GM08714 (cell line): ENCODE data around the gene ZNF397.
"Not testable (repeated sequence)": the region's sequence is repeated elsewhere in the genome, so short reads cannot be mapped to it uniquely, and the experiment has no call there.

Source experiments
- H3K4me3 ChIP-seq: fragments of 200-500 bp; sonication (Bioruptor generic); 2 replicates; pipeline ENCODE4 v1.5.1; 2014; ENCODE audit warnings: mild to moderate bottlenecking, low read length, inconsistent platforms
- ZNF274 ChIP-seq: IDR thresholded peaks from 2 replicates; pipeline ENCODE4 v1.6.1; 2012; ENCODE audit warnings: mild to moderate bottlenecking, low read depth, low read length

ZNF397 gene

DNA sequence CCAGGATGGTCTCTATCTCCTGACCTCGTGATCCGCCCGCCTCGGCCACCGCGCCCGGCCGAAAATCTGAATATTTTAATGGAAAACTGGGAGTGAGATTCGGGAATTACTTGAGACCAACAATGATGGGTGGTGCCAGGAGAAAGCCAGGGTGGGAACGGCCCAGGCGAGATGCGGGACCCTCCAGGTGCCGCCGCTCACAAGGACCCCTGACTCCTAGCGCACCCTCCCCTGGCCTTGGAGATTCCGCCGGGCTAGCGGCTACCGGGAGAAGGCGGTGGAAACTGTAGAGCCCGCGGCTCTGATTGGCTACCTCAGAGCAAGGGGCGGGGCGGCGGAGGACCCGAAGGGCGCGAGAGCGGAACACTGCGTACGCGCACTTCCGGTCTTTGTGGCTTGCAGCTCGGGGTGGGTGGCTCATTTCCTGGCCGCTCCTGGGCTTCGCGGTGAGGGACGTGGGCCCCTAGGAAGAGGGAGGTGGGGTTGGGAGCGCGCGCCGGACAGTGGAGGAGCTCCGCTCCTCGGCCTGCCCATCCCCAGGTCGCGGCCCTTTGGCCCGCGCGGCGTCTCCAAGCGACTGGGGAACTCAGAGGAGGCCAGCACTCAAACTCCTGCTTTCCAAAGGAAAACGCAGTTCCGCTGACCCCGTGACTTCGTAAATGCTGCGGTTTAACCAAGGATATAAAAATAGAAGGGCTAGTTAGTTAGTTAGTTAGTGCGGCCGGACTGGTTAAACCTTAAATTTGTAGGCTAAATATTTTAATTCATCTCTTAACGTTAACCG, at the start of gene ZNF397:
ZNF397 (plus strand) TSS at position 371 of the 784 bp plus-strand sequence. CDS start 1,437 bp downstream, outside the sequence.
- peak within 1 kb of the TSS; percentile 85 for H3K4me3 ChIP-seq
- TF ChIP-seq ZNF274: no peak

DNA sequence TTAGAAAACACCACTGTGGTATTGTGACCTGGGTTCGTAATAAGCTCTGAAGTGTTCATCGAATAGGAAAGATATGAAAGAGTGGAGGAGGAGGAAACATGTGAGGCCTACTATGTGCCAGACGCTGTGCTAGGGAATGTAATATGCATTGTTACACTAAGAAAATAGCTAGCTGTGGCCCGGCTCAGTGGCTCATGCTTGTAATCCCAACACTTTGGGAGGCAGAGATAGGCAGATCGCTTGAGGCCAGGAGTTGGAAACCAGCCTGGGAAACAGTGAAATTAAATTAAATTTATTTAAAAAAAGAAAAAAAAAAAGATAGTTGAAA, 49.2 kb upstream of the ZNF397 start:
- TF ChIP-seq ZNF274: no peak
- H3K4me3 ChIP-seq: no peak overlapping the region

DNA sequence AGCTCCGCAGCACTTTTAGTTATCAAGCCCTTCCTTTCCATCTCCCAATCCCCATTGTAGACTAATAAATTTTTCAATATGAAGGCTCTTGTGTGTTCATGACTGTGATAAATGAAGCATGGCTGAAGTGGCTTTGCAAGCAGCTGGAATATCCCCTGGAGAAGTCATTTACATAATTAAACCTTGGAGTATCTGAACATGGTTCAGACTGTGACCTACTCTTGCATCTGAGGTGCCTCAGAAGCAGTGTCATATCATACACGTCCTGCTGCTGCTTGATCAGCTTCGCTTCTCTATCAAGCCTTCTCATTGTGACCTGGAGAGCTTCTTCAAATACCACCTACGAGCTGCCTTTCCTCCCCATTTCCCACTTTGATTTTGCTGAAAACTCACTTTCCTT, 48.4 kb upstream of the ZNF397 start:
- TF ChIP-seq ZNF274: no peak
- H3K4me3 ChIP-seq: no peak overlapping the region

DNA sequence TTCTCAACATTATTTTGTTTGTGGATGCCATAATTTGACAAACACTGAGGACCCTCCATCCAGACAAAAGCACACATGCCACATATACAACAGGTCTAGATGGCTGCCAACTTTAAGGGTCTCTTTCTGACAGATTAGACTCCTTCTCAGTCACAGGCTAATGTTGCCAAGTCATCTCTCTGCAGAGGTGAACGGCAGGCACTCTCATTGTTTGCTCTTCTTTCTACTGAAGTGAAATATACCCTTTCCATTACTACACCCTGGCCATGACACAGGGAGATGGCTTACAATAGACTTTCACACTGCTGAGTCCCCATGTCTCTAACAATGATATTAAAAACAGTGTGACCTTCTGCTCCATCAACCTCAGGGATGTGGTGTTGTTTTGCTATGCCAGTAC, 47.5 kb upstream of the ZNF397 start:
- no peak for TF ChIP-seq ZNF274
- H3K4me3 ChIP-seq: no peak overlapping the region

DNA sequence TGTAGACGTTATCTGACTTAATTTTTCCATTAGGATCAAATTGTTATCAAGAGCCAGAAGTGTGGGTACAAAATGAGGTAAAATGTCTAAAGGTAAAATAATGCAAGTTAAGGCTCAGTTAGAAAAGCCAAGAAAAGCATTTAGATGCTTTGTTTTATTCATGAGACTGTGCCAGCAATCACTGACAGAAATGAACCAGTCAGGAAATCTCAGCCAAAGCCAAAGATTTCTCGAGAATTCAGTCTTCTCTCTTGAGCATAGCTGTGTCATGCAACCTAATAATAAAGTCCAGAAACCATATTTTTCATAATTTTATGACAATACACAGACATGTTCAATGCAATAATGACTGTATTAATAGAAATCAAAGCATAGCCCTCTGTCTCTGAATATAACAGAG, 43.5 kb upstream of the ZNF397 start:
- no peak overlapping the region for H3K4me3 ChIP-seq
- TF ChIP-seq ZNF274: no peak

DNA sequence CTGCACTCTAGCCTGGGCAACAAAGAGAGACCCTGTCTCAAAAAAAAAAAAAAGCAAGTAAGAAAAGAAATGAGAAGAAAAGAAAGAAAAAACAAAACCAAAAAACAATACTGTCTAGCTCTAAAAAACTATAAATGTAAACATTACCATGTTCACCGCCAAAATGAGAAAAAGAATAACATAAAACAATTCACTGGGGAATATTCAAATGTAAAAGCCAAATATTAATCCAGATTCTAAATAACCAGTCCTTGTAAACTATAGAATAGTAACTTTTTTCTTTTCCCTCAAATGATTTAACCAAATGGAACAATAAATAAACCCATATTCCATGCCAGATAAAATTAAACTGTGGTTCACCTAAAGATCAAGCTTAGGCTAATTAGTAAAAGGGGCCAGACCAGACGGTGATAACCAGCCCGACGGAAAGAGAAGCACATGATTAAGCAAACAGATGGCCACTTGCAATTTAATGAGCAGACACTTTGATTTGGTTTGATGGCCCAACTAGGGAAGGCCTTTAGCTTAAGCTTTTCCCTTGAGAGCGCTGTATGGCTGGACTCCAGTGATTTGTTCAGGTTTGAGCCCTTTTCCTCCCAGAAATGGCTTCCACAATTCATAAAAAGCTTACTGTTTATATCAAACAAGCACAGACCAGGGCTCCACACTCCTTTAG, 39.4 kb upstream of the ZNF397 start:
- TF ChIP-seq ZNF274: no peak
- H3K4me3 ChIP-seq: no peak overlapping the region

DNA sequence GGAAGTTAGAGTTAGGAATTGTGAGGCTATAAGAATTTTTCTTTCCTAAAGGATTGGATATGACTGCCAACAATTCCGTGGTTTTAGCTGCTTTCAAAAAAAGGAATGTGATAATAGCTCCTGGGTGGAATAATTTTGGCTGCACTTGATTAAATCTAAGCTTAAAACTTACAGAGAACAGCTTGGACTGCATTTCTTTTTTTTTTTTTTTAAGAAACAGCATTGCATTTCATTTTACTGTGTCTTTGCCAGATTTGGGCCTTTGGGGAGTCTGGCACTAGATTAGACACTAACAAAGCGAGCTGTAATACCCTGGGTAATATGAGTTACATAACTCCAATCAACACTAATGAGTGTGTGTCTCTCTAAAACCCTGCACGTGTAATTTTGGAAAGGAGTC, 37.8 kb upstream of the ZNF397 start:
- TF ChIP-seq ZNF274: no peak
- H3K4me3 ChIP-seq: no peak overlapping the region

DNA sequence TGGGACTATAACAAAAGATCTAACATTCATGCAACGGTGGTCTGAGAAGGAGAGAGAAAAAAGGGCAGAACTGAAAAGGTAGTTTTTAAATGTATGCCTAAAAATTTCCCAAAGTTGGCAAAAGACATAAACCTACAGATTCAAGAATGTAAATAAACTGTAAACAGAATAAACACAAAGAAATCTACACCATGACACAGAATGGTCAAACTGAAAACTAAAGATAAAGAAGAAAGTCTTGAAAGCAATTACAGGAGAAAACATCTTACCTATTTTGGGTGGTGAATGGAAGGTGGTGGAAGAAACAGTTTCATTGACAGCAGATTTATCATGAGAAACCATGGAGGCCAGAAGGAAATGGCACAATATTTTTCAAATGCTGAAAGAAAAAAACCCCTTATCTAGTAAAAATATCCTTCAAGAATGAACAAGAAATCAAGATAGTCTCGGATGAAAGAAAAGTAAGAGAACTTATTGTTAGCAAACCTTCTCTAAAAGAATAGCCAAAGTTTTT, 35.6 kb upstream of the ZNF397 start:
- TF ChIP-seq ZNF274: no peak
- H3K4me3 ChIP-seq: no peak overlapping the region

DNA sequence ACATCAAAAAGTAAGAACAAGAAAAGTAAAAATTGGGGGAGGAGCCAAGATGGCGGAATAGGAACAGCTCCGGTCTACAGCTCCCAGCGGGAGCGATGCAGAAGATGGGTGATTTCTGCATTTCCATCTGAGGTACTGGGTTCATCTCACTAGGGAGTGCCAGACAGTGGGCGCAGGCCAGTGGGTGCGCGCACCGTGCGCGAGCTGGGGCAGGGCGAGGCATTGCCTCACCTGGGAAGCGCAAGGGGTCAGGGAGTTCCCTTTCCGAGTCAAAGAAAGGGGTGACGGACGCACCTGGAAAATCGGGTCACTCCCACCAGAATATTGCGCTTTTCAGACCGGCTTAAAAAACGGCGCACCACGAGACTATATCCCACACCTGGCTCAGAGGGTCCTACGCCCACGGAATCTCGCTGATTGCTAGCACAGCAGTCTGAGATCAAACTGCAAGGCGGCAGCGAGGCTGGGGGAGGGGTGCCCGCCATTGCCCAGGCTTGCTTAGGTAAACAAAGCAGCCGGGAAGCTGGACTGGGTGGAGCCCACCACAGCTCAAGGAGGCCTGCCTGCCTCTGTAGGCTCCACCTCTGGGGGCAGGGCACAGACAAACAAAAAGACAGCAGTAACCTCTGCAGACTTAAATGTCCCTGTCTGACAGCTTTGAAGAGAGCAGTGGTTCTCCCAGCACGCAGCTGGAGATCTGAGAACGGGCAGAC, 34.9 kb upstream of the ZNF397 start:
- H3K4me3 ChIP-seq: not testable (repeated sequence)

DNA sequence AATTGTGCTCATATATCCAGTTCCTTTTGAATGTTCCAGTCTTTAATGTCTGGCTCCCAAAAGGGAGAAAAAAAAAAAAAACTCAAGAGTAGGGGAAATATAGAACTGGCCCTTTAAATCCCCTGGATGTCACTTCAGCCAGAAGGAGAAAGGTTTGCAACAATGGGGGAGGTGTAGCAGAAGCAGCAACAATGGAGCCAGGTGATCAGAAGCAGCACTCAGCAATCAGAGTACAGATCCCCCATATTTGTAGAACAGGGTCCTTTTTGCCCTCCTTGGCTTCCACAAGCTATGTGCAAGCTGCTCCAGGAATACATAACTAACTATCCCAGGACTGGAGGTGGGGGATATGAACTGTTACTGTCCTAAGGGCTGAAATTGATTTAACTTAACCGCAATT, 25.8 kb upstream of the ZNF397 start:
- no peak for TF ChIP-seq ZNF274
- H3K4me3 ChIP-seq: no peak overlapping the region

DNA sequence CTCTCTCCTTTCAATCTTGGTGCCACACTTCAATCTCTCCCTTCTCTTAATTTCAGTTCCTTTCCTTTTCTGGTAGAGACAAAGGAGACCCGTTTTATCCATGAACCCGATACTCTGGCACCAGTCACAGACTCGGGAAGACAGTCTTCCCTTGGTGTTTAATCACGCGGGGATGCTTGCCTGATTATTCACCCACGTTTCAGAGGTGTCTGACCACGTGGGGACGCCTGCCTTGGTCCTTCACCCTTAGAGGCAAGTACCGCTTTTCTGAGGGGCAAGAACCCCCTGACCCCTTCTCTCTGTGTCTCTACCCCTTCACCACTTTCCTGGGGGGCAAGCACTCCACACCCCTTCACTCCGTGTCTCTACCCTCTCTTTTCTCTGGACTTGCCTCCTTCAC, 24.2 kb upstream of the ZNF397 start:
- not testable (repeated sequence) for H3K4me3 ChIP-seq

DNA sequence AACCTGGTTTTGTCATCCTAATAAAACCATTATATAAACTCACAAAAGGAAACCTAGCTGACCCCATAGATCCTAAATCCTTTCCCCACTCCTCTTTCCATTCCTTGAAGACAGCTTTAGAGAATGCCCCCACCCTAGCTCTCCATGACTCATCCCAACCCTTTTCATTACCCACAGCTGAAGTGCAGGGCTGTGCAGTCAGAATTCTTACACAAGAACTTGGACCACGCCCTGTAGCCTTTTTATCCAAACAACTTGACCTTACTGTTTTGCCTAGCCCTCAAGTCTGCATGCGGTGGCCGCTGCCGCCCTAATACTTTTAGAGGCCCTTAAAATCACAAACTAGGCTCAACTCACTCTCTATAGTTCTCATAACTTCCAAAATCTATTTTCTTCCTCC, 21.5 kb upstream of the ZNF397 start:
- not testable (repeated sequence) for H3K4me3 ChIP-seq

DNA sequence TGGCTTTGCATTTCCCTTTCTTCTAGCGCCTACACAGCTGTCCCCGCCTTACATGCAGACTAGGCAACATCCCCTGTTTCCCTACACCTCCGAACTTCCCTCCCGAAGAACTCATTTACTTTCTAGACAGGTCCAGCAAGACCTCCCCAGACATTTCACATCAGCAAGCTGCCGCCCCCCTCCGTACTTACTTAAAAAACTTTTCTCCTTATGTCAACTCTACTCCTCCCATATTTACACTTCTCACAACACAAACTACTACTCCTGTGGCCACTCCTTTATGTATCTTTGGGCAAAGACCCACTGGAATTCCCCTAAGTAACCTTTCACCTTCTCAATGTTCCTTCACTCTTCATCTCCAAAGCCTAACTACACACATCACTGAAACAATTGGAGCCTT, 20.4 kb upstream of the ZNF397 start:
- H3K4me3 ChIP-seq: no peak overlapping the region
- TF ChIP-seq ZNF274: no peak

DNA sequence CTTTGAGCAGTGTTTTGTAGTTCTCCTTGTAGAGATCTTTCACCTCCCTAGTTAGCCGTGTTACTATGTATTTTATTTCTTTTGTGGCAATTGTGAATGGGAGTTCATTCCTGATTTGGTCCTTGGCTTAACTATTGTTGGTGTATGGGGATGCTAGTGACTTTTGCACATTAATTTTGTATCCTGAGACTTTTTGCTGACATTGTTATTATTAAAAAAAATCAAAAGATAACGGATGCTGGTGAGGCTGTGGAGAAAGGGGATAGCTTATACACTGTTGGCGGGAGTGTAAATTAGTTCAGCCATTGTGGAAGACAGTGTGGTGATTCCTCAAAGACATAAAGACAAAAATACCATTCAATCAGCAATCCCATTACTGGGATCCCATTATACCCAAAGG, 17.0 kb upstream of the ZNF397 start:
- no peak overlapping the region for H3K4me3 ChIP-seq
- TF ChIP-seq ZNF274: no peak

DNA sequence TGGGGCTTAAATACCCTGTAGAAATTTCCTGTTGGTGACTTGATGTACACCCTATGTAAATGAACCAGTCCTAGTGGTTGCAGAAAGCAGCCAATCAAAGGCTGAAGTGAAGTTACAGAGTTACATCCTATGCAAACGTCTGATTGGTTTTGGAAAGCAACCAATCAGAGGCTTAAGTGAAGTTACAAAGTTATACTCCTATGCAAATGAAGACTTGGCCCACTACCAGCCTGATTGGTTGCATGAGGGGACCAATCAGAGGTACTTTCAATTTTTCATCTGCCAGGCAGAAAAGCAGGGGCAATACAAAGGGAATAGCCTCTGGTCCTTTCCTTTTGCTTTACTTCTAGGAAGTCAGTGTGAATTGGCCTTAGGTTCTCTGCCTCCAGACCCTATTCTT, 13.6 kb upstream of the ZNF397 start:
- no peak overlapping the region for H3K4me3 ChIP-seq
- TF ChIP-seq ZNF274: no peak
